ENCODE data around the gene RWDD4. TPM values are rescaled to one million over a fixed set of nuclear protein-coding genes. Genes with fewer than 3 reads are reported as not detected.

The RWDD4 gene
- total and polyA plus RNA-seq, 9 of the 15 experiments (the other 6 are each of a cell fraction or from before 2014, with no cell fraction given): 8.4 to 32.5 (median 24.2) TPM

DNA sequence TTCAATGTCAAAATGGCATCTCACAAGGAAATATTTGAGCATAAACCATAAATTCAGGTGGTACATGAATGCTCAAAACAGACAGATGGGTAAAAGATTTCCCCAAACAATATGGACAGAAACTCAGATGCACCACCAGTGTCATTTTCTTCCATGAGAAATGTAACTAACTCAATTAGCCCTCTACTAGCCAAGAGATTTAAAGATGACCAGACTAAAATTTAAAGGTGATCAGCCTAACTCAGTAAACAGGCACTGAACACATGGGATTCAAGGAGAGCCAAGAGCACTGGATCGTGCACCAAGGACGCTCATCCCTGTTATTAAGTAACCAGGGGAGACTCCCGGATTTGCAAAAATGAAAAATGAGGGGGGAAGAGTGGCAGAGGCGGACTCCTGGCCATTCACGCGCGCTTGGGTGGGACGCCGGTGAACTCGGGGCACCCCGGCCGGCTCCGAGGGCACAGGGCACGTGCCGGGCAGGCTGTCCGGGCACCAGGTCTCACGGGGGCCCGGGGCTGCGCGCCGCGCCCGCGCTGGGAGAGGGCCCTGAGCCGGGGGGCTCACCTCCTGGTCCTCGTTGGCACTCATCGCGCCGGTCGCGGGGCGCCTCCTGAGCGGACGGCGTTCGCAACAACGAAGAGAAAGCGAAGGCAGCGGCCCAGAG is 490 bp downstream of the RWDD4 start (continued):
- TF ChIP-seq ZNF766 (CRISPR knock-in tag; conservative IDR thresholded peaks at IDR 0.05) (no peak), CHD1 (IDR thresholded peaks at IDR 0.05; ENCODE audit: low read length) (peak; percentile 32), ZNF76 (CRISPR knock-in tag; IDR thresholded peaks at IDR 0.05; ENCODE audit: borderline replicate concordance) (no peak), BRF1 (IDR thresholded peaks at IDR 0.05; ENCODE audit: borderline replicate concordance, extremely low read depth, insufficient read length) (no peak), BHLHE40 (IDR thresholded peaks at IDR 0.05; ENCODE audit: low read length) (peak; percentile 52), E2F3 (CRISPR knock-in tag; IDR thresholded peaks at IDR 0.05) (no peak), OTX1 (CRISPR knock-in tag; IDR thresholded peaks at IDR 0.05) (no peak), RBBP5 (IDR thresholded peaks at IDR 0.05; ENCODE audit: borderline replicate concordance, insufficient read depth, low read length, poor library complexity, severe bottlenecking) (peak; percentile 79), FOXA3 (CRISPR knock-in tag; conservative IDR thresholded peaks at IDR 0.05 in 1 of 2, IDR thresholded peaks at IDR 0.05 in 1 of 2) (no peak), TCF7 (IDR thresholded peaks at IDR 0.05; ENCODE audit: borderline replicate concordance) (no peak)
- TF ChIP-seq, protein P1, sequence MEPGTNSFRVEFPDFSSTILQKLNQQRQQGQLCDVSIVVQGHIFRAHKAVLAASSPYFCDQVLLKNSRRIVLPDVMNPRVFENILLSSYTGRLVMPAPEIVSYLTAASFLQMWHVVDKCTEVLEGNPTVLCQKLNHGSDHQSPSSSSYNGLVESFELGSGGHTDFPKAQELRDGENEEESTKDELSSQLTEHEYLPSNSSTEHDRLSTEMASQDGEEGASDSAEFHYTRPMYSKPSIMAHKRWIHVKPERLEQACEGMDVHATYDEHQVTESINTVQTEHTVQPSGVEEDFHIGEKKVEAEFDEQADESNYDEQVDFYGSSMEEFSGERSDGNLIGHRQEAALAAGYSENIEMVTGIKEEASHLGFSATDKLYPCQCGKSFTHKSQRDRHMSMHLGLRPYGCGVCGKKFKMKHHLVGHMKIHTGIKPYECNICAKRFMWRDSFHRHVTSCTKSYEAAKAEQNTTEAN (CRISPR knock-in tag; IDR thresholded peaks at IDR 0.05): no peak
- TF ChIP-seq, protein P2, sequence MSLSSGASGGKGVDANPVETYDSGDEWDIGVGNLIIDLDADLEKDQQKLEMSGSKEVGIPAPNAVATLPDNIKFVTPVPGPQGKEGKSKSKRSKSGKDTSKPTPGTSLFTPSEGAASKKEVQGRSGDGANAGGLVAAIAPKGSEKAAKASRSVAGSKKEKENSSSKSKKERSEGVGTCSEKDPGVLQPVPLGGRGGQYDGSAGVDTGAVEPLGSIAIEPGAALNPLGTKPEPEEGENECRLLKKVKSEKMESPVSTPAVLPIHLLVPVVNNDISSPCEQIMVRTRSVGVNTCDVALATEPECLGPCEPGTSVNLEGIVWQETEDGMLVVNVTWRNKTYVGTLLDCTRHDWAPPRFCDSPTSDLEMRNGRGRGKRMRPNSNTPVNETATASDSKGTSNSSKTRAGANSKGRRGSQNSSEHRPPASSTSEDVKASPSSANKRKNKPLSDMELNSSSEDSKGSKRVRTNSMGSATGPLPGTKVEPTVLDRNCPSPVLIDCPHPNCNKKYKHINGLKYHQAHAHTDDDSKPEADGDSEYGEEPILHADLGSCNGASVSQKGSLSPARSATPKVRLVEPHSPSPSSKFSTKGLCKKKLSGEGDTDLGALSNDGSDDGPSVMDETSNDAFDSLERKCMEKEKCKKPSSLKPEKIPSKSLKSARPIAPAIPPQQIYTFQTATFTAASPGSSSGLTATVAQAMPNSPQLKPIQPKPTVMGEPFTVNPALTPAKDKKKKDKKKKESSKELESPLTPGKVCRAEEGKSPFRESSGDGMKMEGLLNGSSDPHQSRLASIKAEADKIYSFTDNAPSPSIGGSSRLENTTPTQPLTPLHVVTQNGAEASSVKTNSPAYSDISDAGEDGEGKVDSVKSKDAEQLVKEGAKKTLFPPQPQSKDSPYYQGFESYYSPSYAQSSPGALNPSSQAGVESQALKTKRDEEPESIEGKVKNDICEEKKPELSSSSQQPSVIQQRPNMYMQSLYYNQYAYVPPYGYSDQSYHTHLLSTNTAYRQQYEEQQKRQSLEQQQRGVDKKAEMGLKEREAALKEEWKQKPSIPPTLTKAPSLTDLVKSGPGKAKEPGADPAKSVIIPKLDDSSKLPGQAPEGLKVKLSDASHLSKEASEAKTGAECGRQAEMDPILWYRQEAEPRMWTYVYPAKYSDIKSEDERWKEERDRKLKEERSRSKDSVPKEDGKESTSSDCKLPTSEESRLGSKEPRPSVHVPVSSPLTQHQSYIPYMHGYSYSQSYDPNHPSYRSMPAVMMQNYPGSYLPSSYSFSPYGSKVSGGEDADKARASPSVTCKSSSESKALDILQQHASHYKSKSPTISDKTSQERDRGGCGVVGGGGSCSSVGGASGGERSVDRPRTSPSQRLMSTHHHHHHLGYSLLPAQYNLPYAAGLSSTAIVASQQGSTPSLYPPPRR (CRISPR knock-in tag; IDR thresholded peaks at IDR 0.05; ENCODE audit: borderline replicate concordance): no peak
- TF ChIP-seq, protein P3, sequence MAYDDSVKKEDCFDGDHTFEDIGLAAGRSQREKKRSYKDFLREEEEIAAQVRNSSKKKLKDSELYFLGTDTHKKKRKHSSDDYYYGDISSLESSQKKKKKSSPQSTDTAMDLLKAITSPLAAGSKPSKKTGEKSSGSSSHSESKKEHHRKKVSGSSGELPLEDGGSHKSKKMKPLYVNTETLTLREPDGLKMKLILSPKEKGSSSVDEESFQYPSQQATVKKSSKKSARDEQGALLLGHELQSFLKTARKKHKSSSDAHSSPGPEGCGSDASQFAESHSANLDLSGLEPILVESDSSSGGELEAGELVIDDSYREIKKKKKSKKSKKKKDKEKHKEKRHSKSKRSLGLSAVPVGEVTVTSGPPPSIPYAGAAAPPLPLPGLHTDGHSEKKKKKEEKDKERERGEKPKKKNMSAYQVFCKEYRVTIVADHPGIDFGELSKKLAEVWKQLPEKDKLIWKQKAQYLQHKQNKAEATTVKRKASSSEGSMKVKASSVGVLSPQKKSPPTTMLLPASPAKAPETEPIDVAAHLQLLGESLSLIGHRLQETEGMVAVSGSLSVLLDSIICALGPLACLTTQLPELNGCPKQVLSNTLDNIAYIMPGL (CRISPR knock-in tag; IDR thresholded peaks at IDR 0.05): no peak
- TF ChIP-seq, protein P4, sequence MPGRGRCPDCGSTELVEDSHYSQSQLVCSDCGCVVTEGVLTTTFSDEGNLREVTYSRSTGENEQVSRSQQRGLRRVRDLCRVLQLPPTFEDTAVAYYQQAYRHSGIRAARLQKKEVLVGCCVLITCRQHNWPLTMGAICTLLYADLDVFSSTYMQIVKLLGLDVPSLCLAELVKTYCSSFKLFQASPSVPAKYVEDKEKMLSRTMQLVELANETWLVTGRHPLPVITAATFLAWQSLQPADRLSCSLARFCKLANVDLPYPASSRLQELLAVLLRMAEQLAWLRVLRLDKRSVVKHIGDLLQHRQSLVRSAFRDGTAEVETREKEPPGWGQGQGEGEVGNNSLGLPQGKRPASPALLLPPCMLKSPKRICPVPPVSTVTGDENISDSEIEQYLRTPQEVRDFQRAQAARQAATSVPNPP (IDR thresholded peaks at IDR 0.05; ENCODE audit: borderline replicate concordance, insufficient read depth, insufficient read length): no peak
- TF ChIP-seq, protein P5, sequence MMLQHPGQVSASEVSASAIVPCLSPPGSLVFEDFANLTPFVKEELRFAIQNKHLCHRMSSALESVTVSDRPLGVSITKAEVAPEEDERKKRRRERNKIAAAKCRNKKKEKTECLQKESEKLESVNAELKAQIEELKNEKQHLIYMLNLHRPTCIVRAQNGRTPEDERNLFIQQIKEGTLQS (IDR thresholded peaks at IDR 0.05): no peak
- TF ChIP-seq, protein P5 (CRISPR knock-in tag; conservative IDR thresholded peaks at IDR 0.05): no peak
